NOMO-1 treated with DMSO at 0.1 percent for 48 hours (cell line): Measurements from ENCODE around the gene UBE2M.
"Not testable (repeated sequence)": the region's sequence is repeated elsewhere in the genome, so short reads cannot be mapped to it uniquely, and the experiment has no call there.

ENCODE experiments used
- DNase-seq: peaks from one replicate; lab custom pipeline; 2025; ENCODE audit not compliant: unreplicated experiment; lab: John Stamatoyannopoulos, UW

Gene UBE2M

GRCh38 chr19:58513694-58514563 is 44.5 kb downstream of the UBE2M start:
- DNase-seq: peak; percentile 89

- no peak for DNase-seq
Observed at GRCh38 chr19:58513213-58513693, 45.2 kb downstream of the UBE2M start.

GRCh38 chr19:58511353-58512208 is 46.8 kb downstream of the UBE2M start, which contains the start of gene SLC27A5:
Gene SLC27A5 (minus strand): TSS chr19:58511992. CDS start chr19:58511955, 37 bp downstream.
- DNase-seq: no peak

GRCh38 chr19:58510084-58510862 is 48.1 kb downstream of the UBE2M start:
- no peak for DNase-seq

GRCh38 chr19:58509731-58510083 is 48.7 kb downstream of the UBE2M start:
- no peak for DNase-seq

GRCh38 chr19:58507602-58508223 is 50.7 kb downstream of the UBE2M start:
- not testable (repeated sequence) for DNase-seq
